HCT116 (cell line): ENCODE results near the gene TLR4. TPM values are rescaled to one million over a fixed set of nuclear protein-coding genes. Genes with fewer than 3 reads are reported as not detected.

Experiments used
- ATAC-seq: fragments of 200-7000 bp; cut with Tn5 transposase; 2 replicates; pipeline ENCODE4 v1.9.1; 2020; ENCODE audit warnings: mild to moderate bottlenecking, moderate library complexity
- BruUV-seq: library from RNA; stranded (reverse); fragments of 400-500 nt; replicated peaks from 2 replicates; lab custom pipeline; 2021; lab: Mats Ljungman, UMichigan
- CTCF ChIA-PET: fragments of 300-600 bp; sonication (Branson Sonifier 250); formaldehyde crosslinking; loops from one replicate; lab custom pipeline; 2021; ENCODE audit warnings: antibody characterized with exemption; lab: Charles Lee
- POLR2A ChIA-PET: fragments of 300-600, 350-600 bp; sonication (Branson Sonifier 250); formaldehyde crosslinking; loops from one replicate; lab custom pipeline; 2021; ENCODE audit warnings: antibody characterized with exemption; lab: Charles Lee
- RAD21 ChIA-PET, 2 experiments: fragments of 300-600 bp; sonication (Branson Sonifier 250); formaldehyde crosslinking; loops; one replicate each; lab custom pipeline; 2023; ENCODE audit warnings: low total read pairs in 2 of 2; ENCODE audit not compliant: uncharacterized antibody in 2 of 2, unreplicated experiment in 2 of 2, low non-redundant PET in 1 of 2; lab: Charles Lee
- DNase-seq: peaks from one replicate; pipeline ENCODE4 v3.0.0-alpha.2; 2010; ENCODE audit warnings: low read depth, low spot score
- H2AFZ ChIP-seq: fragments of 200-600 bp; shearing (Covaris generic), sonication (generic); 2 replicates; pipeline ENCODE4 v1.6.1; 2017; ENCODE audit warnings: low read depth, mixed run types, mixed read lengths, antibody characterized with exemption, low read length; ENCODE audit not compliant: poor library complexity, severe bottlenecking
- H3K27ac ChIP-seq: 2 replicates; pipeline ENCODE4 v1.5.1; 2012; ENCODE audit warnings: low read depth, low read length
- H3K27me3 ChIP-seq: fragments of 200-600 bp; sonication (generic); 2 replicates; pipeline ENCODE4 v1.6.1; 2016; ENCODE audit warnings: mixed run types, low read length, mixed read lengths; ENCODE audit not compliant: insufficient read depth
- H3K36me3 ChIP-seq, 2 experiments: fragments of 200-500 bp in 1 of 2; fragments of 200-600 bp in 1 of 2; sonication (Bioruptor generic) in 1 of 2; sonication (generic) in 1 of 2; 2 replicates each; pipeline versions ENCODE4 v1.5.1 to v1.6.1; 2014 to 2016; ENCODE audit warnings: low read length in 2 of 2, inconsistent platforms in 1 of 2, mixed read lengths in 1 of 2, mixed run types in 1 of 2; ENCODE audit not compliant: insufficient read depth in 2 of 2, control insufficient read depth in 1 of 2
- H3K4me1 ChIP-seq, 2 experiments: fragments of 200-600 bp in 1 of 2; sonication (generic) in 1 of 2; 2 replicates each; pipeline versions ENCODE4 v1.5.1 to v1.6.1; 2012 to 2017; ENCODE audit warnings: low read length in 2 of 2, inconsistent platforms in 1 of 2, mild to moderate bottlenecking in 1 of 2, mixed read lengths in 1 of 2, mixed run types in 1 of 2, moderate library complexity in 1 of 2; ENCODE audit not compliant: insufficient read depth in 2 of 2, control insufficient read depth in 1 of 2
- H3K4me2 ChIP-seq: fragments of 200-600 bp; sonication (generic); 2 replicates; pipeline ENCODE4 v1.6.1; 2017; ENCODE audit warnings: mixed run types, low read length, mixed read lengths
- H3K4me3 ChIP-seq, 2 experiments: fragments of 200-600 bp in 1 of 2; sonication (generic) in 1 of 2; replicated peaks in 1 of 2; 2 replicates each; pipeline ENCODE4 v1.5.1; 2011 to 2016; ENCODE audit warnings: low read length in 2 of 2, control low read depth in 1 of 2, low read depth in 1 of 2, mild to moderate bottlenecking in 1 of 2, mixed read lengths in 1 of 2, mixed run types in 1 of 2
- H3K79me2 ChIP-seq: fragments of 200-600 bp; sonication (generic); 2 replicates; pipeline ENCODE4 v1.6.1; 2017; ENCODE audit warnings: mild to moderate bottlenecking, mixed run types, low read length, moderate library complexity, mixed read lengths; ENCODE audit not compliant: insufficient read depth
- H3K9ac ChIP-seq: fragments of 200-600 bp; sonication (generic); 2 replicates; pipeline ENCODE4 v1.6.1; 2016; ENCODE audit warnings: low read length, mixed read lengths
- H3K9me2 ChIP-seq: fragments of 200-600 bp; sonication (generic), shearing (Covaris generic); 2 replicates; pipeline ENCODE4 v1.6.1; 2017; ENCODE audit warnings: mixed run types, mild to moderate bottlenecking, moderate library complexity; ENCODE audit not compliant: insufficient read depth
- H3K9me3 ChIP-seq, 2 experiments: fragments of 200-500 bp in 1 of 2; fragments of 200-600 bp in 1 of 2; sonication (Bioruptor generic) in 1 of 2; sonication (generic) in 1 of 2; 2 replicates each; pipeline ENCODE4 v1.6.1; 2014 to 2017; ENCODE audit warnings: low read length in 2 of 2, mixed read lengths in 2 of 2, inconsistent platforms in 1 of 2, low read depth in 1 of 2, mild to moderate bottlenecking in 1 of 2, mixed run types in 1 of 2, moderate library complexity in 1 of 2; ENCODE audit not compliant: control insufficient read depth in 1 of 2, insufficient read depth in 1 of 2
- H4K20me1 ChIP-seq: fragments of 200-600 bp; sonication (generic), shearing (Covaris generic); 2 replicates; pipeline ENCODE4 v1.6.1; 2017; ENCODE audit warnings: mixed run types, mild to moderate bottlenecking, moderate library complexity; ENCODE audit not compliant: insufficient read depth
- CBX3 ChIP-seq: IDR thresholded peaks from 2 replicates; pipeline ENCODE4 v1.6.1; 2012; ENCODE audit warnings: low read depth
- CEBPB ChIP-seq: IDR thresholded peaks from 2 replicates; pipeline ENCODE4 v1.6.1; 2012; ENCODE audit warnings: low read depth
- EZH2 ChIP-seq: fragments of 200-600 bp; sonication (generic); IDR thresholded peaks from 2 replicates; pipeline ENCODE4 v1.6.1; 2017; ENCODE audit warnings: antibody characterized with exemption, mixed run types
- EZH2phosphoT487 ChIP-seq: fragments of 200-600 bp; IDR thresholded peaks from 2 replicates; pipeline ENCODE4 v1.6.1; 2018; ENCODE audit warnings: antibody characterized with exemption, borderline replicate concordance
- POLR2AphosphoS5 ChIP-seq: IDR thresholded peaks from 2 replicates; pipeline ENCODE4 v1.6.1; 2011; ENCODE audit warnings: mild to moderate bottlenecking, low read depth, low read length, moderate library complexity
- SRF ChIP-seq: IDR thresholded peaks from 2 replicates; pipeline ENCODE4 v1.6.1; 2012; ENCODE audit warnings: low read depth
- TCF7L2 ChIP-seq: IDR thresholded peaks from 2 replicates; pipeline ENCODE4 v1.7.0; 2011; ENCODE audit warnings: borderline replicate concordance, inconsistent platforms; ENCODE audit not compliant: insufficient read depth, insufficient read length; ENCODE audit errors: extremely low read depth
- intact Hi-C: fragments of 100-400 bp; cut with micrococcal nuclease; formaldehyde crosslinking; loops from 2 replicates; pipeline ENCODE4 v1.10.0; 2022
- total RNA-seq: library from RNA; stranded (reverse); gene quantifications from one replicate; pipeline ENCODE4 v1.2.1, GENCODE V29; 2021; ENCODE audit not compliant: unreplicated experiment
- TF ChIP-seq, protein P1 (sequence below): IDR thresholded peaks from 2 replicates; pipeline ENCODE4 v1.6.1; 2012; ENCODE audit warnings: low read depth
- TF ChIP-seq, protein P2 (sequence below), 3 experiments: fragments of 200-600 bp in 1 of 3; sonication (generic) in 1 of 3; IDR thresholded peaks in 2 of 3; conservative IDR thresholded peaks in 1 of 3; 2 replicates each; pipeline ENCODE4 v1.5.1; 2012 to 2017; ENCODE audit warnings: low read depth in 2 of 3, low read length in 2 of 3, antibody characterized with exemption in 1 of 3, borderline replicate concordance in 1 of 3, control low read depth in 1 of 3, mild to moderate bottlenecking in 1 of 3, mixed read lengths in 1 of 3, mixed run types in 1 of 3, moderate library complexity in 1 of 3; ENCODE audit not compliant: insufficient read depth in 1 of 3
- TF ChIP-seq, protein P3 (sequence below): IDR thresholded peaks from 2 replicates; pipeline ENCODE4 v1.6.1; 2011; ENCODE audit warnings: mild to moderate bottlenecking, low read length, moderate library complexity; ENCODE audit not compliant: insufficient replicate concordance; ENCODE audit errors: extremely low read depth

TLR4 gene
- total RNA-seq, 1 experiment from 2014 or later = 0.10 TPM

DNA sequence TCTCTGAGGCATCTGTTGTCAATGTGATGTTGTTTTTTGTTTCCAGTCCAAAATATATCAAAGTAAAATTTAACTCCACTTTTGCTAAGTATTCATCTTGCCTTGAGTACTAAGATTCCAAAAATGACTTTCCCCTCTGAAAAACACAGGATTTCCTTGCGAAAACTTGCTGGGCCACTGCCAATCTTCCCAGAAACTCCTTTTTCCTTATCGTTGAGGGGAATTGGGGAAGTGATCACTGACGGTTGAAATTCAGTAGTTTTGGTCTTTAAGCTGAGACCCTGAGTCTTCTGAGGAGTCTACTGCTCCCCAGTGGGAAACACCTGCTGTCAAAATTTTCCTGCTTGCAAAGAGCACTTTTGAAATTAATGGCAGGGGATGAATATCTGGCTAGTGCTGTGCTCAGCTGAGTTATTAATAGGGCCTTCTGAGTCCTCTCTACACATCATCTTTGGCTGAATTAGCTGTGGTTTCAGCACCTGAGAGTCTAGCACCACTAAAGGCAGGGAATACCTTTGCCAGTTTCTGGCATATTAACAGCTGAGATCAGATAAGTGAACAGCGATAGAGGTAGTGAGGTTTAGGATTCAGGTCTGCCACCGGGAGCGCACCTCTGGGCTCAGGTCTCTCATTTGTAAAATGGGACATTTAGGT is 18.0 kb downstream of the TLR4 start:
- Histone ChIP-seq H3K27ac (no peak overlapping the region), H3K9me2 (no peaks in the 10 kb centered on the region), H3K36me3 (no peaks in the 10 kb centered on the region), H3K9ac (no peak overlapping the region), H3K4me3 (no peak overlapping the region), H4K20me1 (no peaks in the 10 kb centered on the region), H3K27me3 (no peaks in the 10 kb centered on the region), H3K9me3 (peaks cover 3 to 21% of the 10 kb centered on the region in 2 experiments; a peak in 2 of 4 replicates), H3K4me1 (no peaks in the 10 kb centered on the region), H3K79me2 (no peaks in the 10 kb centered on the region), H3K4me2 (no peak overlapping the region), H2AFZ (no peak overlapping the region)
- CTCF ChIA-PET = no interaction called here
- intact Hi-C loops = no loop called here
- TF ChIP-seq, protein P1, sequence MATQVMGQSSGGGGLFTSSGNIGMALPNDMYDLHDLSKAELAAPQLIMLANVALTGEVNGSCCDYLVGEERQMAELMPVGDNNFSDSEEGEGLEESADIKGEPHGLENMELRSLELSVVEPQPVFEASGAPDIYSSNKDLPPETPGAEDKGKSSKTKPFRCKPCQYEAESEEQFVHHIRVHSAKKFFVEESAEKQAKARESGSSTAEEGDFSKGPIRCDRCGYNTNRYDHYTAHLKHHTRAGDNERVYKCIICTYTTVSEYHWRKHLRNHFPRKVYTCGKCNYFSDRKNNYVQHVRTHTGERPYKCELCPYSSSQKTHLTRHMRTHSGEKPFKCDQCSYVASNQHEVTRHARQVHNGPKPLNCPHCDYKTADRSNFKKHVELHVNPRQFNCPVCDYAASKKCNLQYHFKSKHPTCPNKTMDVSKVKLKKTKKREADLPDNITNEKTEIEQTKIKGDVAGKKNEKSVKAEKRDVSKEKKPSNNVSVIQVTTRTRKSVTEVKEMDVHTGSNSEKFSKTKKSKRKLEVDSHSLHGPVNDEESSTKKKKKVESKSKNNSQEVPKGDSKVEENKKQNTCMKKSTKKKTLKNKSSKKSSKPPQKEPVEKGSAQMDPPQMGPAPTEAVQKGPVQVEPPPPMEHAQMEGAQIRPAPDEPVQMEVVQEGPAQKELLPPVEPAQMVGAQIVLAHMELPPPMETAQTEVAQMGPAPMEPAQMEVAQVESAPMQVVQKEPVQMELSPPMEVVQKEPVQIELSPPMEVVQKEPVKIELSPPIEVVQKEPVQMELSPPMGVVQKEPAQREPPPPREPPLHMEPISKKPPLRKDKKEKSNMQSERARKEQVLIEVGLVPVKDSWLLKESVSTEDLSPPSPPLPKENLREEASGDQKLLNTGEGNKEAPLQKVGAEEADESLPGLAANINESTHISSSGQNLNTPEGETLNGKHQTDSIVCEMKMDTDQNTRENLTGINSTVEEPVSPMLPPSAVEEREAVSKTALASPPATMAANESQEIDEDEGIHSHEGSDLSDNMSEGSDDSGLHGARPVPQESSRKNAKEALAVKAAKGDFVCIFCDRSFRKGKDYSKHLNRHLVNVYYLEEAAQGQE = no peak
- TF ChIP-seq EZH2 (no peak), CBX3 (no peak), SRF (no peak), POLR2AphosphoS5 (no peak), TCF7L2 (no peak), EZH2phosphoT487 (no peak), CEBPB (no peak)
- TF ChIP-seq, protein P2, sequence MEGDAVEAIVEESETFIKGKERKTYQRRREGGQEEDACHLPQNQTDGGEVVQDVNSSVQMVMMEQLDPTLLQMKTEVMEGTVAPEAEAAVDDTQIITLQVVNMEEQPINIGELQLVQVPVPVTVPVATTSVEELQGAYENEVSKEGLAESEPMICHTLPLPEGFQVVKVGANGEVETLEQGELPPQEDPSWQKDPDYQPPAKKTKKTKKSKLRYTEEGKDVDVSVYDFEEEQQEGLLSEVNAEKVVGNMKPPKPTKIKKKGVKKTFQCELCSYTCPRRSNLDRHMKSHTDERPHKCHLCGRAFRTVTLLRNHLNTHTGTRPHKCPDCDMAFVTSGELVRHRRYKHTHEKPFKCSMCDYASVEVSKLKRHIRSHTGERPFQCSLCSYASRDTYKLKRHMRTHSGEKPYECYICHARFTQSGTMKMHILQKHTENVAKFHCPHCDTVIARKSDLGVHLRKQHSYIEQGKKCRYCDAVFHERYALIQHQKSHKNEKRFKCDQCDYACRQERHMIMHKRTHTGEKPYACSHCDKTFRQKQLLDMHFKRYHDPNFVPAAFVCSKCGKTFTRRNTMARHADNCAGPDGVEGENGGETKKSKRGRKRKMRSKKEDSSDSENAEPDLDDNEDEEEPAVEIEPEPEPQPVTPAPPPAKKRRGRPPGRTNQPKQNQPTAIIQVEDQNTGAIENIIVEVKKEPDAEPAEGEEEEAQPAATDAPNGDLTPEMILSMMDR (IDR thresholded peaks at IDR 0.05 in 2 of 3, conservative IDR thresholded peaks at IDR 0.05 in 1 of 3; ENCODE audit: borderline replicate concordance in 1 of 3, insufficient read depth in 1 of 3, low read depth in 2 of 3, low read length in 2 of 3) = no peak
- TF ChIP-seq, protein P3, sequence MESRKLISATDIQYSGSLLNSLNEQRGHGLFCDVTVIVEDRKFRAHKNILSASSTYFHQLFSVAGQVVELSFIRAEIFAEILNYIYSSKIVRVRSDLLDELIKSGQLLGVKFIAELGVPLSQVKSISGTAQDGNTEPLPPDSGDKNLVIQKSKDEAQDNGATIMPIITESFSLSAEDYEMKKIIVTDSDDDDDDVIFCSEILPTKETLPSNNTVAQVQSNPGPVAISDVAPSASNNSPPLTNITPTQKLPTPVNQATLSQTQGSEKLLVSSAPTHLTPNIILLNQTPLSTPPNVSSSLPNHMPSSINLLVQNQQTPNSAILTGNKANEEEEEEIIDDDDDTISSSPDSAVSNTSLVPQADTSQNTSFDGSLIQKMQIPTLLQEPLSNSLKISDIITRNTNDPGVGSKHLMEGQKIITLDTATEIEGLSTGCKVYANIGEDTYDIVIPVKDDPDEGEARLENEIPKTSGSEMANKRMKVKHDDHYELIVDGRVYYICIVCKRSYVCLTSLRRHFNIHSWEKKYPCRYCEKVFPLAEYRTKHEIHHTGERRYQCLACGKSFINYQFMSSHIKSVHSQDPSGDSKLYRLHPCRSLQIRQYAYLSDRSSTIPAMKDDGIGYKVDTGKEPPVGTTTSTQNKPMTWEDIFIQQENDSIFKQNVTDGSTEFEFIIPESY = no peak
- POLR2A ChIA-PET = no interaction called here
- RAD21 ChIA-PET = no interaction called here
- ATAC-seq = no peak
- no TSS peak for BruUV-seq
- no peak for DNase-seq
